ENCODE data around the gene ETFA. TPM values are rescaled to one million over a fixed set of nuclear protein-coding genes. Genes with fewer than 3 reads are reported as not detected.

The ETFA gene
- total and polyA plus RNA-seq, 10 of the 15 experiments (the other 5 are each of a cell fraction or from before 2014, with no cell fraction given), result 114 to 331 (median 152) TPM

GRCh38 chr15:76178296-76179000, 132.8 kb downstream of the ETFA start:
- ChIA-PET CTCF (no interaction called here), POLR2A (no interaction called here), RAD21 (ENCODE audit: unreplicated experiment) (no interaction called here), SMC1A (ENCODE audit: uncharacterized antibody, unreplicated experiment) (no interaction called here)
- Histone ChIP-seq H3K27ac (ENCODE audit: control insufficient read depth, insufficient read depth) (no peak overlapping the region), H3K9me3 (replicated peaks; ENCODE audit: control insufficient read depth, insufficient read depth, low read length) (no peaks in the 10 kb centered on the region), H3K79me2 (ENCODE audit: control insufficient read depth, insufficient read depth, low read length) (no peaks in the 10 kb centered on the region), H3K4me2 (ENCODE audit: control insufficient read depth, insufficient read depth) (no peak overlapping the region), H3K27me3 (replicated peaks in 1 of 2; ENCODE audit: control insufficient read depth in 2 of 2, insufficient read depth in 2 of 2, low read length in 1 of 2) (peaks cover 0 to 4% of the 10 kb centered on the region in 2 experiments), H3K4me3 (no peak overlapping the region), H2AFZ (ENCODE audit: control insufficient read depth, low read depth, low read length) (no peak overlapping the region), H3K9ac (ENCODE audit: control insufficient read depth, insufficient read depth, low read length) (no peak overlapping the region), H4K20me1 (ENCODE audit: control insufficient read depth, insufficient read depth) (no peaks in the 10 kb centered on the region; the same call in 1 of the 2 replicates), H3K4me1 (ENCODE audit: control insufficient read depth, insufficient read depth, low read length) (peaks cover 12% of the 10 kb centered on the region), H3K36me3 (ENCODE audit: control insufficient read depth in 2 of 2, insufficient read depth in 2 of 2, low read length in 1 of 2) (no peaks in the 10 kb centered on the region)
- DNase-seq (ENCODE audit: low read depth, low spot score) (no peak), FAIRE-seq (no peak), ATAC-seq (no peak)
- in situ Hi-C loops (cut with MboI), result no loop called here
- WGBS (ENCODE audit: insufficient coverage, insufficient replicate concordance, low lambda C conversion rate, missing lambda C conversion rate), result 70% methylated on average over 21 of the region's 21 CpGs
- TF ChIP-seq PAX8 (IDR thresholded peaks at IDR 0.05), result no peak
- no peak for TF ChIP-seq HDAC6 (IDR thresholded peaks at IDR 0.05; ENCODE audit: unreplicated experiment)
- no peak for TF ChIP-seq MXI1 (IDR thresholded peaks at IDR 0.05; ENCODE audit: low read depth, low read length)
- no peak for TF ChIP-seq SMC3 (IDR thresholded peaks at IDR 0.05; ENCODE audit: borderline replicate concordance, low read length)
- no peak for TF ChIP-seq TCF7 (IDR thresholded peaks at IDR 0.05; ENCODE audit: borderline replicate concordance)
- no peak for TF ChIP-seq SREBF1 (IDR thresholded peaks at IDR 0.05; ENCODE audit: low read length)
- TF ChIP-seq GATAD2B (conservative IDR thresholded peaks at IDR 0.05; ENCODE audit: low read depth), result no peak
- no peak for TF ChIP-seq ZNF622 (IDR thresholded peaks at IDR 0.05)
- no peak for TF ChIP-seq CBX3 (IDR thresholded peaks at IDR 0.05; ENCODE audit: borderline replicate concordance, low read depth)
- intact Hi-C loops (cut with micrococcal nuclease; ENCODE audit: unreplicated experiment), result no loop called here
- BruUV-seq (replicated peaks), result no TSS peak

All from GM12878 (cell line).